ENCODE results near the gene GASK1A. TPM values are rescaled to one million over a fixed set of nuclear protein-coding genes. Genes with fewer than 3 reads are reported as not detected.

GASK1A gene
- total and polyA plus RNA-seq, 2 donors (not counting 3 experiments of a cell fraction or from before 2014, with no cell fraction given), result 0.04 TPM; not detected in 1

DNA sequence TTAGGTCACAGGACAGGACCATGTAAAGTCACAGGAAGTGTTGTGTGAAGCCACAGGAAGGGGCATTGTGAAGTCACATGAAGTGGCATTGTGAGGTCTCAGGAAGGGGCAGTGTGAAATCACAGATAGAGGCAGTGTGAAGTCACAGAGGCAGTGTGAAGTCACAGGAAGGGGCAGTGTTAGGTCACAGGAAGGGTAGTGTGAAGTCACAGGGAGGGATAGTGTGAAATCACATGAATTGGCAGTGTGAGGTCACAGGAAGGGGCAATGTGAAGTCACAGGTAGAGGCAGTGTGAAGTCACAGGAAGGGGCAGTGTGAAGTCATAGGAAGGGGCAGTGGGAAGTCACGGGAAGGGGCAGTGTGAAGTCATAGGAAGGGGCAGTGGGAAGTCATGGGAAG, 37.9 kb downstream of the GASK1A start:
- no peaks in the 10 kb centered on the region for H3K27me3 ChIP-seq (ENCODE audit: control insufficient read depth in 2 of 2, insufficient read depth in 2 of 2, low read length in 2 of 2)
- H3K4me3 ChIP-seq (replicated peaks in 1 of 3; ENCODE audit: insufficient read depth in 1 of 3, low read depth in 1 of 3, low read length in 3 of 3), result no peak overlapping the region
- no peaks in the 10 kb centered on the region for H3K36me3 ChIP-seq (ENCODE audit: control insufficient read depth in 2 of 2, extremely low read depth in 1 of 2, insufficient read depth in 2 of 2, low read length in 2 of 2)
- TF ChIP-seq POLR2A (IDR thresholded peaks at IDR 0.05; ENCODE audit: low read depth, low read length) (no peak), MAX (IDR thresholded peaks at IDR 0.05; ENCODE audit: insufficient read depth, insufficient read length) (no peak), EZH2 (IDR thresholded peaks at IDR 0.05; ENCODE audit: borderline replicate concordance, low read depth, low read length, severe bottlenecking) (no peak), GATA2 (IDR thresholded peaks at IDR 0.05; ENCODE audit: insufficient read depth, insufficient read length, low read depth, low read length) (no peak), FOS (IDR thresholded peaks at IDR 0.05; ENCODE audit: borderline replicate concordance, insufficient read depth, low read length) (no peak), JUN (IDR thresholded peaks at IDR 0.05; ENCODE audit: borderline replicate concordance, insufficient read depth, insufficient read length, low read depth) (no peak)
- TF ChIP-seq, protein P1, sequence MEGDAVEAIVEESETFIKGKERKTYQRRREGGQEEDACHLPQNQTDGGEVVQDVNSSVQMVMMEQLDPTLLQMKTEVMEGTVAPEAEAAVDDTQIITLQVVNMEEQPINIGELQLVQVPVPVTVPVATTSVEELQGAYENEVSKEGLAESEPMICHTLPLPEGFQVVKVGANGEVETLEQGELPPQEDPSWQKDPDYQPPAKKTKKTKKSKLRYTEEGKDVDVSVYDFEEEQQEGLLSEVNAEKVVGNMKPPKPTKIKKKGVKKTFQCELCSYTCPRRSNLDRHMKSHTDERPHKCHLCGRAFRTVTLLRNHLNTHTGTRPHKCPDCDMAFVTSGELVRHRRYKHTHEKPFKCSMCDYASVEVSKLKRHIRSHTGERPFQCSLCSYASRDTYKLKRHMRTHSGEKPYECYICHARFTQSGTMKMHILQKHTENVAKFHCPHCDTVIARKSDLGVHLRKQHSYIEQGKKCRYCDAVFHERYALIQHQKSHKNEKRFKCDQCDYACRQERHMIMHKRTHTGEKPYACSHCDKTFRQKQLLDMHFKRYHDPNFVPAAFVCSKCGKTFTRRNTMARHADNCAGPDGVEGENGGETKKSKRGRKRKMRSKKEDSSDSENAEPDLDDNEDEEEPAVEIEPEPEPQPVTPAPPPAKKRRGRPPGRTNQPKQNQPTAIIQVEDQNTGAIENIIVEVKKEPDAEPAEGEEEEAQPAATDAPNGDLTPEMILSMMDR (IDR thresholded peaks at IDR 0.05; ENCODE audit: extremely low read depth in 1 of 2, insufficient read depth in 1 of 2, low read depth in 1 of 2, low read length in 2 of 2), result no peak
- no peaks in the 10 kb centered on the region for H4K20me1 ChIP-seq (replicated peaks; ENCODE audit: control insufficient read depth, extremely low read depth, insufficient read depth, low read length)
- no peak for FAIRE-seq
- ChIA-PET CTCF (no interaction called here), POLR2A (no interaction called here)
- BruUV-seq (replicated peaks), result no TSS peak
- H3K4me2 ChIP-seq (ENCODE audit: insufficient read depth, low read length), result no peak overlapping the region
- no peaks in the 10 kb centered on the region for H3K4me1 ChIP-seq (ENCODE audit: control insufficient read depth, extremely low read depth, insufficient read depth, low read length)
- dilution Hi-C loops (cut with MboI; ENCODE audit: extremely low pct_ligation_motif_present, low sequenced_read_pairs), result no loop called here
- no peak overlapping the region for H2AFZ ChIP-seq (ENCODE audit: low read depth, low read length)
- DNase-seq (ENCODE audit: low read depth, low spot score), result no peak
- no peak overlapping the region for H3K27ac ChIP-seq (ENCODE audit: insufficient read depth, low read depth, low read length)
- H3K79me2 ChIP-seq (ENCODE audit: control insufficient read depth, insufficient read depth, low read length), result no peaks in the 10 kb centered on the region
- no peaks in the 10 kb centered on the region for H3K9me1 ChIP-seq (replicated peaks; ENCODE audit: control insufficient read depth, extremely low read depth, insufficient read depth, low read length)
- intact Hi-C loops (cut with micrococcal nuclease), result no loop called here
- no peaks in the 10 kb centered on the region for H3K9me3 ChIP-seq (replicated peaks; ENCODE audit: control insufficient read depth, insufficient read depth, low read length)
- no peak overlapping the region for H3K9ac ChIP-seq (replicated peaks; ENCODE audit: extremely low read depth, insufficient read depth, low read length)

All from endothelial cell of umbilical vein (primary cell).